GM18868 (cell line): ENCODE measurements around the gene MLLT3.

ENCODE experiments used
- ATAC-seq: cut with Tn5 transposase; IDR thresholded peaks from one replicate; pipeline ENCODE4 v1.9.1; 2021; ENCODE audit warnings: mild to moderate bottlenecking, moderate library complexity; ENCODE audit not compliant: unreplicated experiment

Gene MLLT3

DNA sequence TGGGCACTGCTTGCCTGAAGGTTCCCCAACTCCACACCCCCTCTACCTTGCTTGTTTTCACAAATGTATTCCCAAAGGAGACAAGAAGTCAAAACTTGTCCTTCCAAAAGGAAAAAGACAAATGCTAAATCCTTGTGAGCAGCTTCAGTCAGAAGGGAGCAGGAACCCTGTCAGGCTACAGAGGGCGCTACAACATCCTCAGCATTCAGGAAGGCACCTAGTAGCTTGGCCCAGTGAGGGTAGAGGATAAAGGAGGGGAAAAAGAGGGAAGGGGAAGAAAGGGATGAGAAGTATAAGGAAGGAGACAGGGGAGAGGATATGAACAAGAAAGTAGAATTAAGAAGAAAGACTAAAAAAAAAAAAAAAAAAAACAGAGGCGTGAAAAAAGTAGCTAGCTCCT, 97.5 kb downstream of the MLLT3 start:
- no peak for ATAC-seq

DNA sequence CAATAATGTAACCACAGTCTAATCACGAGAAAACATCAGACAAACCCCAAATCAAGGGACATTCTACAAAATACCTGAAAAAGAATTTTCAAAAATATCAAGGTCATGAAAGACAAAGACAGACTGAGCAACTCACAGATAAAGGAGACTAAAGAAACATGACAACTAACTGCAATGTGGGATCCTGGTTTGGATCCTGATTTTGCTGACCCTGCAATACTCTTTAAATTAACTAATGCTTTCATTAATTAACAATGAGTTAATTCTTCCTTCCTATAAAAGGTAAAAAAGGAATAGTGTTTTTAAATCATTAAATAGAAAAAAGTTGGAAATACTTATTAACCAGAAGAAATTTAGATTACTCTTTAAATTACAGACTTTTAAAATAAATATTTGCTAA, 103.6 kb downstream of the MLLT3 start:
- ATAC-seq, result no peak

DNA sequence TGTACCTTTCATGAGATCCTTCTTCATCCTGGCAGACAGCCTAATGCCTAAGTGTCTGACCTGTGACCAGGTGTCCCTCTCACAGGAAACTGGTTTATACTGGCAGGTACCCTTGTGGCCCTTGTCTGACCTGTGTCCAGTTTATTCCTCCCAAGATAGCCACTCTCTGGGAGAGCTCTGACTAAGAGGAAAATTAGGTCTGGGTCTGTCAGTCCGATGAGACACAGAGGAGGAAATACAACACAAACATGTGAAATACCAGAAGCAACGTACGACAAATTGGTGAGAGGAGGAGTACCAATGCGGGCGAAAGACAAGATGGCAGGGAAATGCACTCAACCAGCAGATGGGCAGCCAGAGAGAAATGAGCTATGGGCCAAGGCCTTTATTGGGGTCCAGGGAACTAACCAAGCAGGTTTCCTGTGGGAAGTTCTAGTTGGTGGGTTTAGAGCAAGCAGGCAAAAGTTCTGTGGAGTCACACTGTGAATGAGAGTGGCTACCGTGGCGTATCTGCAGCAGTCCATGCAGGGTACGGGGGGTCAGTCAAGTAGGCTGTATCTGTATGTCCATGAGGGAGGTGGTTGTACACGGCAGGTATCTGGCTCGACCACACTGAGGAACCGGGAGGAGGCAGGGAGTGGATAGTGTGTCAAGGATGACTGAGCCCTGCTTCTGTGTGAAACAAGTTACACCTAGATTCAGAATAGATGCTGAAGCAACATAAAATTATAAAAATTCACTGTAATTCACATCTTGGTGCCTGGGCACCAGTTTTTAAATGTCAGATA, 109.0 kb downstream of the MLLT3 start:
- no peak for ATAC-seq

DNA sequence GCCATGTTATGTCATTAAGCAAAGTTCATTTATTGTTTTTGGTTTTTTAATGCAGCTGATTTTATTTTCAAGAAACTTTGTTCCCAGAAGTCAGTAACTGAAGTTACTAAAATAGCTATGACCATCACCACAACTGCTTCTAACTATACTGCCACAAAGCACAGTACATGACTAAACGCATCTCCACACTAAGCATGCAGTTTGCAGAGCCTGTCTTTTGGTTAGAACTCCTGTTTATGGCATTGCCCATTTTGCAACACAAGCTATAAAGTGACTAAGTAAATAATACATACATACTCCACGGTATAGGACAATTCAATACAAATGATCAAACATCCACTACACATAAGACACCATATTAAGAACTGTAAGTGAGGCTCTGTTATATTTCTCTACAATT, 109.7 kb downstream of the MLLT3 start:
- ATAC-seq, result no peak

DNA sequence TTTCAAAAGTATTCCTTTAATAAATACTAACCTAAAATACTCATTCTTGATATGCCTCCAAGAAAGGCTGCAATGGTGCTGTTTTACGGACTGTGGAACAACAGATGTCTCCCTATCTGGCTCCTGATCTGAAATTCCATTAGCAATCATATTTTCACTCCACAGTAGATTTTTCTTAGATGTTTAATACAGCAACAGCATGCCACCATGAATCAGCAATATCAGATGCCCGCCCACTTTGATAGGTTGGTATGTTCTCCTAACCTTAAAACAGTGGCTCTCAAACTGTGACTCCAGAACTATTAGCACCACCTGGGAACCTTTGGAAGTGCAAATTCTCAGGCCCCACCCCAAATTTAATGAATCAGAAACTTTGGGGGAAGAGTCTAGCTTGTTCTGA, 110.2 kb downstream of the MLLT3 start:
- ATAC-seq, result no peak

DNA sequence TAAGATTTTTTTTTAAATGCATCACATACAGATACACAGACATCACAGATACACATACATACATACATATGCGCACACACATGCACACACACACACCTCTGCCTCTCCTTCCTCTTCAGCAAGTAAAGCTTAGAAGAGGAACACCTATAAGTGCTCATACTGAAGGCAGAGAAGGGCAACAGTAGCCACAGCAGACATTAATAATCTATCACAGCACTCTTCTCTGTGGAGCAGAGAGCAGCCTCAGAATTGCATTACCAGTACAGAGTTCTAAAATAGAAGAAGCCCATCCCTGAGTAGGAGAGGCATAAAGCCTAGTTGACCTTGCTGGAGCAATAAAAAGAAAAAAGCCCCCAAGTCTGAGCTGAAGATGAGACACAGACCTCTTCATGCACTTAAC, 110.6 kb downstream of the MLLT3 start:
- ATAC-seq, result no peak

DNA sequence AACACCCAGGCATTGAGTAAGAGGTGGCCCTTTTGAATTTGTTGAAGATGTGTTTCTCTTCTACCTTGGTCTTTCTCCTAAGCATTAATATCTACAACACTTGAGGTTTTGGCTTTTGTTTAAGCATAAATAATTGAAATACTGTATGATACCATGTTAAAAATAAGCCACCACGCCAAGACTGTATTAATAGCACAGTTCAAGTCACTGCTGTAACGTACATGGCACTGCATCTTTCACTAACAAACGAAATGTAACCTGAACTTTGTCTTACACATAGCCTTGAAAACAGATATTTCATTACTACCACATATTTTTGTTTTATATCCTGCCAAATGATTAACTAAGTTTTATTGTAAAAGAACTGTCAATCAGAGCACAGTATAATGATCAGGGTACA, 112.8 kb downstream of the MLLT3 start:
- no peak for ATAC-seq

DNA sequence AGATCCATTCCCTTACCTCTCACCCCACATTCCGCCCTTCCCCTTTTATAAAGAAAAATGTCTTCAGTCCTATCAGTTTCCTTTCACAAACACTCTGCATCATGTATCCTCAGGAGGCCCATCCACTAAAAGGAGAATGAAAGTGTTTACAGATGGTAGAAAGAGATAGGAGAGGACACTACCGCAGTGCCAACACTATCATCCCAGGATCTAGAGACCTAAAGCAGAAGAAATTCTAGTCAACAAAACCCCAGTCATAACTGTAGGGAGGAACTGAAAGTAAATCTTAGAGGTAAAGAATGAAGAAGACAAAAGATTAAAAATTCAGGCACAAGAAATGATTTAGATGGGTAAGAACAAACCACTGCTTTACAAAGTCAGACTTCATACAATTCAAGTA, 114.1 kb downstream of the MLLT3 start:
- ATAC-seq, result peak; percentile 92

DNA sequence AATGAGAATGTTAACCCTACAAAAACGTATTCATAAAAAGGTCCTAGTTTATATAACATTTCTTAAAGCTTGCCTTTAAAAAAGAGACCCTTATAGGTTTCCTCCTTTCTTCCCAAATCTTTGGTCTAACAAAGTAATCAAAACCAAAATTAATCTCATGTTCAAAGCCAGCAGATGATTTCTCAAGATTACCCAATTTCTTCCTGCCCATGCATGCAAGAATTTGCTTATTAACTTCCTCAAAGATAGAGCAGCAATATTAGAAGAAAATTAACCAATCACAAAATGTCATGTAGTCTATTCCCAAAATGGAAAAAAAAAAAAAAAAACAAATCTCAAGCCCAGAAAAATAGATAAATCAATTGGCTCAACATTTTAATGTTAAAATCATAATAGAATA, 114.9 kb downstream of the MLLT3 start:
- ATAC-seq, result no peak

DNA sequence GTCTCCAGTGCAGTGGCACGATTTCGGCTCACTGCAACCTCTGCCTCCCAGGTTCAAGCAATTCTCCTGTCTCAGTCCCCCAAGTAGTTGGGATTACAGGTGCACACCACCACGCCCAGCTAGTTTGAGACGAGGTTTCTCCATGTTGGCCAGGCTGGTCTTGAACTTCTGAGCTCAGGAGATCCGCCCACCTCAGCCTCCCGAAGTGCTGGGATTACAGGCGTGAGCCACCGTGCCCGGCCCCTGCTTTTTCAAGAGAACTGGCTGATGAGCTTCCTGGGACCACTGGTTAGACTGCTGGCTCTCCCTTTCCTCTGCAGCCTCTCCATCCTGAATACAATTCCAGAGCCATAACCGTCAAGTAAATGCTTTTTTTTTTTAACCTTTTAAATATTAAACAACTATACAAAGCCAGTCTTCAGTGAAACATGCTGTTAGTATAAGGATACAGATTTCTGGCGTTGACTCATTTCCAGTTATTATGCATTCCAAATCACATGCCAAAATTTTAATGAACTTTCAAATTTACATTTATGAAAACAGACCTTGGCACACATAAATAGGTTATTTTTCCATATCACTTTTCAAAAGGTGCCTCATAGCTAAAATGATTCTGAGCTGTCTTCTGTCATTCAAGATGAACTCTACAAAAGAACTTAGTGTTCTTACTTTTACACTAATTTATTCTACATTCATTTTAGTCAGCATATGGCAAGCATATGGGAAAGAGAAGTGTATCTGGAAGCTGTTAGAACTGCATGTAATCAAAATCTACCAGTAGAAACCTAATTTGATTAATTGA, 116.0 kb downstream of the MLLT3 start:
- no peak for ATAC-seq

DNA sequence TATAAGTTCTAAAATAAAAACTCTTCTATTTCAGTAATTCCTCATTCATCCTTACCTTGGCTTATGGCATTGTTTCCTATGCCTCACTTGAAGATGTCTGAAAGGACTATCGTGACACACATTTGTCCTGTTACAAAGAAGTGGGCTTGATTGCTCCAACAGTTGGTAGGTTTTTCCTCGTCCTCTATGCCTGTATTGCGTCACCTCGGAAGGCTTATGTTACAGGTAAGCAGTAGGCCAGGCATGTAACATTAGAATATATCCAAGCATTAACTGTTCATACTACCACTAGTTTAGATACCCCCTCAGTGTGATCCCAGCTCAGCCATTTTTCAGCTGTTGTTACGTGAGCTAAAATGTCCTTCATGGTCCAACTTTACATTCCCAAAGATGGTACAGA, 116.7 kb downstream of the MLLT3 start:
- ATAC-seq, result no peak

DNA sequence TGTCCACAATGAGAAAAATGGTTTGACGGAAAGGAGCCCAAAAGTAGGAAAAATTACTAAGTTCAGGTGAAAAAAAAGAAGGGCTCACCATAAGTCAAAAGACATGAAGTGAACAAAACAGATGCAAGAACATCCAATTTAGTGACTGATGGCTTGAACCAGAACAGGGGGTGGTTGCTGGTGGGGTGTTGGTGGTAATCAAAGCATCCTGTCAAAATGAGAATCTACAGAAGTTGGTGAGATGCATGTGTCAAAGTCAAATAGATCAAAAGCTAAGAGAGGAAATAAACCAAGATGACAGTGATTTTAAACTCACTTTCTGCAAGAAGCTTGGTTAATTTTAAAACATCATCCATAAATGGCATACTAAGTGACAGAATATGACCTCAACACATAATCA, 117.4 kb downstream of the MLLT3 start:
- ATAC-seq, result no peak

DNA sequence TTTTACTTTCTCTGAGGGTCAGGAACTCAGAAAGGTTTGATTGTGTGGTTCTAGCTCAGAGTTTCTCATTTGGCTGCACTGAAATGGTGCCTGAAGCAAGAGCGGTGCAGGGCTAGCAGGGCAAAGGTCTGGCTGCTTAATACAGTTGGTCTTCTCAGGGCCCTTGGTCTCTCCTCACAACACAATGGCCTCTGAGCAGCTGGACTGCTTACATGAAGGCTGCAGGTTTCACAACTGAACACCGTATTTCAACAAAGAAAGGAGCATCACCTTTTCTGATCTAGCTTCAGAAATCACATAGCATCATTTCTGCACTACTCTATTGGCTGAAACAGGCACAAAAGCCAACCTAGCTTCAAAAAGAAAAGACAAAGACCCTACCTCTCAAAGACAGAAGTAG, 122.2 kb downstream of the MLLT3 start:
- no peak for ATAC-seq

DNA sequence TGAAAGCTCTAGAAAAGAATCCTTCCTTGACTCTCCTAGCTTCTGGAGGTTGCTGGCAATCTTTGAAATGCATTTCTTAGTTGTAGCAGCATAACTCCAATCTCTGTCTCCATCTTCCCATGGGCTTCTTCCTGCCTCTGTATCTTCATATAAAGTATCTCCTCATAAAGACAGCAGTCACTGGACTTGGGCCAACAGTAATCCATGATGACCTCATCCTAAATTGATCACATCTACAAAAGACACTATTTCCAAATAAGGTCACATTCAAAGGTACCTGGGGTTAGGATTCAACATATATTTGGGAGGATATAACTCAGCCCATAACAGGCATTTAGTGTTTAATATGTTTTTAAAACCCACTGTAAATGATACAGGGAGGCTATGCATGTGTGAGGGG, 123.3 kb downstream of the MLLT3 start:
- no peak for ATAC-seq

DNA sequence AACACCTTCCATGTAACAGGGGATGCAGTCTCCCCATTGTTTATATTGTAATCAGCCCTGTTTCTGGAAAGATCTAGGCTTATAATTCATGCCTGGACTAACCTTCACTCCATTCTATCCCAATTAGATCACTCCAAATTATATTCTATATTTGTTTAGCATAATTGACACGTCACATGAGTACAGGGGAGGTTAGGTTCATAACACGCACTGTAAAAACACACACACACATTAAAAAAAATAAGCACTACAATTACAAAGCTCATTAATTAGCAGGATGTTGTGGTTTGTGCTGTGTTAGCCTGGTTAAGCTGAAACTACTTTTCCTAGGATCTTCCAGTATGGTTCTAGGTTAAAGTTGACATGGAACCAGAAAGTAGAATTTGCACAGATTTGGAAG, 126.0 kb downstream of the MLLT3 start:
- no peak for ATAC-seq

DNA sequence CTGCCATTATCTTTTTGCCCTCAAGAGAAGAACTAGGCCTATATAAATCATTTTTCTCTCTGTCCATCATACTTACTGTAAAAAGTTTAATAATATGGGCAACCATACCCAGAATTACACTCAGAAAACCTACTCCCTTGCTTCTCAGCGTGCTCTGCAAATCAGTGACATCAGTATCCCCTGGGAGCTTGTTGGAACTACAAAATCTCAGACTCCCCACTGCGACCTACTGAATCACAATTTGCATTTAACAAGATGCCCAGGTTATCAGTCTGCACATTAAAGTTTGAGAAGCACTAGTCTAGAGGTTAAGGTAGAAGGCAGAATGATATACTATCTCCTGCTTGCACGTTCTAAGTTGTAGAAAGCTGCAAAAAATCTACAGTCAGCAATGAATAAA, 127.2 kb downstream of the MLLT3 start:
- ATAC-seq, result no peak

DNA sequence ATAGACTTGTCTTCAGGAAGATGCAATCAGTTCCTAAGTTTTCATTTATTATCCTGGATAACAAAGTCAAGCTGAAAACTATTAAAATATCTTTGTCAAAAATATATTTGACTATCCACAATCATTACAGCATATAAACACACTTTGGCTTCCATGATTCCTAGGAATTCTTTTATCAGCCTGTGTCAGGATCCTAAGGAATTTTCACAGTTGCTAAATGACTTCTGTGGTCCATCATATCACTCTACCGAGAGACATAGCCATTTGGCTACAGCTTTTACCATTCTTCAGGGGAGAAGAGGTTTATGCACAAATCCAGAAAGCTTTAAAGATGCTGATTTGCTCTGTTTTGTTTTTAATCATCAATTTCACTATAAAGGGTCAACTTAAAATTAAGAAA, 128.3 kb downstream of the MLLT3 start:
- ATAC-seq, result no peak

DNA sequence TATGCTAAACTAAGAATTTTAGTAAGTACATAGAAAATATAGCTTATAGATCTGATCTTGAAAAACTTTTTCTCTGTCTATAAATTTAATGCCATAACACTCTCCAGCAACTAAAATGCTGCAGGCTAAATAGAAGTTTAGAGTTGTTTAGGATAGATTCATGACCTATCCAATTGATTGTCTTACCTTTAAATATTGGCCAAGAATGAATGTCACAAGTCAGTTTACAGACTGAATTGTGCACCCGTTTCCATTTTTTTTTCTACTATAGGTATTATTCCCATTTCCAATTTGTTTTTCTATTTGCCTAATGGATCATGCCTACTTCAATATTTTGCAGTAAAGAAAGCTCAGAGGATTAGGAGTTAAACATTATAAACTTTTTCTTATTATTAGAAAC, 129.5 kb downstream of the MLLT3 start:
- no peak for ATAC-seq

DNA sequence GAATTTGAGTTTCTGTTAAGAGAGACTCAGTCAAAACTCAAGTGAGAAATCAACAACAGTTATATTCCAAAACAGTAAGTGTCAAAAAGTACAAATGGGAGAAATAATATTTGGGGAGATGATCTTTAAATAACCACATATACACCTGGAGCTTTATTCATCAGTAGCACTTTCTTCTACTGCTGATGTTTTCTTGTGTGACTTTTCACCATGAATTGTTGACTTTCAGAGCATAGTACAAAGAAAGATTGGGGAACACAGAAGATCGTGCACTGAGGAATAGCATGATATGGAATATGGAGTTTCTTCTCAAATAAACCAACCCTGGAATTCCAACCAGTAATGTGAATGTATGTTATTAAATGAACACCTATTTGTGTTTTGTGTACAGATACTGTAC, 130.7 kb downstream of the MLLT3 start:
- ATAC-seq, result no peak

DNA sequence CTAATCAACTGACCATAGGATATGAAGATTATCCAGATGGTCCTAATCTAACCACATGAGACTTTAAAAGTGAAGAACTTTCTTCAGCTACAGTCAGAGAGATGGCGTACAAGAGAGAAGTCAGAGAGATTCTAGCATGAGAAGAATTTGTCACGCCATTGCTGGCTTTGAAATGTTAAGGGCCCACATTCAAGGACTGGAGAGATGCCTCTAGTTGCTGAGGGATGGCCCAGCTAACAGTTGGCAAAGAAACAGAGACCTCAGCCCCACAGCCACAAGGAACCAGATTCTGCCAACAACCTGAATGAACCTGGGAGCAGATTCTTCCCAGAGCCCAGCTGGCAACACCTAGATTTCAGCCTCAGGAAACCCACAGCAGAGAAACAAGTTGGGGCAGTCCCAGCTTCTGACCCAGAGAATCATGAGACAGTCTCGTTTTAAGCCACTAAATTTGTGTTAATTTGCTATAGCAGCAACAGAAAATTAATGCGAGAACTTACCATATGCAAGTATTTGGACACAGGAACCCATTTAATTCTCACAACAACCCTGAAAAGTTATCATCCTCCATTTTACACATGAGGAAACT, 132.0 kb downstream of the MLLT3 start:
- ATAC-seq, result peak; percentile 61

DNA sequence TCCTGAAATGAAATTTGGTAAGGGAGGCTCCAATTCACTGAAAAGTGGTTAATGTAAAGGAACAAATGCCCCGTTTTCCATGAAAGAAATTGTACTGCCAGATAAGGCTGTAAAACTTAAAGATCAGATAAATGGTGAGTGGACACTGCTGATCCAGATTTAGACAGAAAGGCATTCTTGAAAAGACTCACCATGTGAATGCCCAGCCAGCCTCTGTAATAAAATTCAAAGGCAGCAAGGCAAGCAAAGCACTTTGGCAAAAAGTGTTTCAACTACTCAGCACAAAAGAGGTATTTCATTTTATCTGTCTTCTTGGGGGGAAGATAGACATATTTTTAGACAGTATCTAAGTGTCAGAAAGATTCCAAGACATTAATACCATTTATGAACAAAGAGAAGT, 133.6 kb downstream of the MLLT3 start:
- ATAC-seq, result no peak

DNA sequence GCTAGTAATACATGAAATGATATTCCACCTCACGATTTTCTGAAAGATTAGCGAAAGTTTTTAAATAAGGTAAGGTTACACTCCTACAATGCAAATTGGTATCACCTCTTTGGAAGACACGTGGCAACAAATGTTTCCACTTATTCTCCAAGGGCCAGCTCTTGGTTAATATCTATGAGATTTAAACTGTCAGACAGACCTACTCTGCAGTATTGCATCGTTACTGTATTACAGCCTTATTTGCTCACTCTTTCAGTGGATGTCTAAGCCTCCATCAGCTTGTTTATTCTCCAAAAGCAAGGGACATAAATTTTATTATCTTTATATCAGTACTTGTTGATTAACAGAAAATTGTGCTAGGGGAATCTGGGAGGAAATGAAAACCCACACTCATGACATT, 135.7 kb downstream of the MLLT3 start:
- no peak for ATAC-seq
